ENCODE data around the gene FILIP1.

FILIP1 gene

DNA sequence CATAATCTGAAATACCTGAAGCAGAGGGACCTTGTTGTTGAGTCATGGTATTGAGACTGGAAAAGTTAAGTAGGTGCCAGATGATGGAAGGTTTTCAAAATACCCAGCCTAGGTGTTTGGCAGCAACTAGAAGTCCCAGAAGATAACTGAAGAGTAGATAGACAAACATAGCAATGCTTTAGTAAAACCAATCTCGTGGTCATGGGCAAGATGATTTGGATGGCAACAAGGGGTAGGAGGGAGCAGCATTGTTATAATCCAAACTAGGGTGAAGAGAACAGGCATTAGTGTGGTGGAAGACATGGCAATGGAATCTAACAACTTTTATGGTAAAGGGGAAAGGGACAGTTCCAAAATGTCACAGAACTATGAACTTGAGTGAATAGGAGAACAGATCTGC lies 2.3 kb downstream of the FILIP1 start:
- no peak for DNase-seq

DNA sequence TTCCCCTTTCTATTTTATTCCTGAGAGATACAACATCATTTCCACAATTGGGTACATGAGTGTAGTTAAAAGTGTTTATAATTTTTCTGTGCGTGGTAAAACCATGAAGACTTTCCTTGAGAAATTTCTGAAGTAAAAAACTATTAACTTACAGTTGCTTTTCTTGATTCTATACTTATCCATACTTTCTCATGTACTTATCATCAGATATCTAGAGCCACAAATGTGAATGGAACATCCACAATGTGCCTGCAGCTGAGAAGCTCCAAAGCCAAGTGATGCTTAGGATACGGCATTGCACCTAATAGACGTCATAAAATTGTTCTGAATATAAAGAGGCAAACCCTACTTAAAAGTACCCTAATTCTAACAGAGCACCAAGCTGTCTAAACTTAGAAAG lies 2.9 kb downstream of the FILIP1 start:
- no peak for DNase-seq

DNA sequence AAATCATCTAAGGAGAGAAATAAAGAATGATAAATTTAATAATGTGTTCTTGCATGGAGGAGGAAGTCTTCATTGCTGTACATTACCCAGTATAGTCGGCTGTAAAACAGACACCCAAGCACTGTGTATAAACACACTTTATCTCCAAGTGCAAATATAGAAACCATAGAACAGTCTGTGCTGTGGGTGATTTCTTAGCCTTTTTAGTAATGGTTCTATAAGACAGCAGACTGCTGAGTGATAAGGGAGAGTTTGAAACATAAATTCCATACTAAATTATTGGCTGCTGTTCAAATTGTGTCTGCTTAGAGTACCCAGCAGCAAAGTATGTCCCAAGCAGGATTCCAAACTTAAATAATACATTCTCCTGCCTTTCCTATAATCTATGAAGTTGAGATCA lies 4.6 kb downstream of the FILIP1 start:
- no peak for DNase-seq

DNA sequence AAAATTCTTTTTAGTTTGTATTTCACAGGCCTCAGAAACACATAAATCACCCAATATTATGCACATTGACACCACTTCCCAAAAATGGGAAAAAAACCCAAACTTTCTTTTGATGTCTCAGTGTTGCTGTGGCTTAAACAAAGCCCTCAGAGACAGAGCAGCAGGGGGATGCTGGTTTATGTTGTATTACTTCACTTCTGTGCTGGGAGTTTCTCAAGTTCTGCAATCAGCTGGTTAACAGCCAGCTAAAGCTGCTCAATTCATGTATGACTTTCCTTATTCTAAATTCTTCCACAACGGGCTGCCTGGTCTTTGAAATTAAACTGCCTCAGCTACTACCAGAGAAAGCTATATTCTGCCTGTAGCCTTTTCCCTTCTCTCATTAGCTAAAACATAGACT lies 5.6 kb downstream of the FILIP1 start:
- DNase-seq: no peak

DNA sequence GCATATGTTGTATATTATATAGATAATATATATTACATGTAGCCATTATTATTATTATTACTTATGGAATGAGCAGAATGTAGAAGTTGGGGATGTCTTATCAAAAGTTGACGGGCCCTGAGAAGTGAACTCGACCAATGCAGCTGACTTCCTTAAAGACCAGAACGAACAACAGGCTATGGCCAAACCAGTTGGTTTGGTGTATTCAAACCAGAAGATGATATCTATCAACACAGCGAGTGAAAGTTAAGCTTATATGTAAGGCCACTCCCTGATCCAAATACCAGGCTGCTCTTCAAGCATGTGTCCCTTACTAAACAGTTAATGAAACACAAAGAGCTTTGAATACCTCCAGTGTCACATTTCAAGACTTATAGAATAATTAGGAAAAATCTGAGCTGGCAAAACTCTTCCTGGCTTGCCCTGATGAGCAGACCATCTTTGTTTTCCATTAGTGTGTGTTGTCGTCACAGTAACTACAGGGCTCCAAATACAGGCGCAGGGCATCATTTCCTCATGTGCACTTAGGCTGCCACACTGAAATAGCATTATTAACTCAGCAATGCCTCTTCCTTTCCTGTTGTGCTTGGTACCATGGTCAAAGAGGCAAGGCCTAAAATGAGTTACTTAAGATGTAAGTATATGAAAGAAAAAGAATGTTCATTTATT lies 6.6 kb downstream of the FILIP1 start:
- no peak for DNase-seq

DNA sequence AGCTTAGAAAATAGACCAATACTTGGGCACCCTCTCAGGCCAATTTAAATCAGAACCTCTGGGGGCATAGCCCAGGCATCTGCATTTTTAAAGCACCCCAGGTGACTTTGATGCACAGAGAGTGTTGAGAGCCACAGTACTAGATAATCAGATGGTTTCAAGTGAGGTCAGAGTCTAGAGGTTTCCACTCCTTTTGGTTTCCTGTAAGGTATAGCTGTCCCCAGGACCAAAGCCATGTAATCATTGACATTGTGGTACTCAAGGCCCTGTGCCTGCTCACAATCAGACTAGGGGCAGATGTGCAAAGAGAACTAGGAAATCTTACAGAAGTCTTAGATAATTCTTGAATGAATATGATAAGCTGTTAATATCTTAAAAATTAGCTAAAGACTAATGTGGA lies 9.1 kb downstream of the FILIP1 start:
- DNase-seq: no peak

DNA sequence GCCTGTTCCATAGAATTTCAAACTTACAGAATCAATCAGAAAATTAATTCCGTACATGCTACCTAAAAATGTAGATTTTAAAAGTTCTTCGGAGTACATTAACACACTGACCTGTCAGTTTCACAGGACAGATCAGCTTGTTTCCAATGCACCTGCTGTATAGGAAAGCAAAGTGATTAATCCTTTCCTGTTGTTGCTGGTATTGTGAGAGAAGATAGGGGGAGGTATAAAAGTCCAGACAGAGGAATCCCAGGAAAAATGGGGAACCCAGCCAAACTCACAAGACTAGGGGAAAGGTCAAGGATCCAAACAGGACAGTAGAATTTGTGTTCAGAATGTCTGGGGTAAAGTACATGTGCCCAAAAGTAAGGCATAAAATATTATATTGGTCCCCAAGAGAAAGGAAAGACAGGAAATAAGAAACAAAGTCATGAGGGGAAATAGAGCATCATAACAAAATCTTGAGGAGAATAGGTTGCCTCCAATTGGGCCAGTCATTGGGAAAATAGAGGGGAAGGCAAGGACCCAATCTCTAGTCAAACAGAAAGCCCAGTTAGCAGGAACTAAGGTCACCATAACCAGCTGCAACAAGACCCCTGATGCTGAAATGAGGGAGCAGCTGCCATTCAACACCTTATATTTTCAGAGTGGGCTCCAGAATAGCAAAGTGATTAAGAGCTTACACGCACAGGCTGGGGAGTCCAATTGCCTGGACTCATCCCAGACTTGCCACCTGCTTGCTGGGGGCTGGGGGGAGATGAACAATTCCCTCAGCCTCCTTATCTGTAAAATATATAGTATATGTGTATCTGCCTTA lies 10.3 kb downstream of the FILIP1 start:
- DNase-seq: no peak

DNA sequence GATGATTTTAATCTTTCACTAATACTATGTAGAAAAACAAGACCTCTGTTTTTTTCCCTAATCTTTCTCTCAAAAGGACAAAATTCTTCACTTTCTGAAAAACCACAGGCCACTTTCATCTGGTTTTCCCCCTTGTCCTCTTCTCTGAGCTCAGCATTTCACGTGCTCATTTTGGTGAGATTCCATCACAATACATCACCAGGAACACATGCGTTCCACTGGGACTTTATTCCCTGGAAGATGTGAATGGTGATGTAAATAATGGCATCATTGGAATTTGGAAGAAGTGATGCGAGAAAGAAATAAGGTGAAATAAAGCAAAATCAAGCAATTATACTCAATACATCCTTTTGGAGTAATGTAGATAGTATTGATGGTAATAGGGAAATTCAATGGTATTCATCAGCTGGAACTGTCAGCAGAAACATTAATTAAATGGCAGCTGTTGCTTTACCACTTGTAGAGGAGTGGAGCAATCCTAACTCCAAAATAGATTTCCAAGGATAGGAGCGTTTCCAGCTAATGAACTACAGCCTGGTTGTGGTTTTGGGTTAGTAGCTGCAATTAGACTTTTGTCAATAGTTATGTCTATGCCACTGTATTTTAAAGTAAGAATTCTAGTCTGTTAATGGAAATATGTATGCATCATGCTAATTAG lies 11.5 kb downstream of the FILIP1 start:
- no peak for DNase-seq

DNA sequence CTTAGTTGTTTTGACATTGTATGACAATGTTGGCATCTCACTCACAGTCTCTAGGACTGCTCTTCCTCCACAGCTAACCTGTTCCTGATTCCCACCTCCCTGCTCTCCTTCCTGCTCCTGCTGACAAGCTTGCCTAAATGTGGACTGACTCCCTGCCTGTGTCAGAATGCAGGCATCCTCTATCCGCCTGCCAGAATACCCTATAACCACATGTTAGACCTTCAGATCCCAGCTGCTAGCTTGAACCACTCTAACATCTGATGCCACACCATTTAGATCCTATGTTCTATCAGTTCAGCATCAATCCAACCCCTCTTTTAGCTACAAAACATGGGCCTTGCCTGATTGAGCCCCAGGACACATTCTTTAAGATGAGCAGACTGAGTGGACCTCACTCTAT lies 12.2 kb downstream of the FILIP1 start:
- no peak for DNase-seq

DNA sequence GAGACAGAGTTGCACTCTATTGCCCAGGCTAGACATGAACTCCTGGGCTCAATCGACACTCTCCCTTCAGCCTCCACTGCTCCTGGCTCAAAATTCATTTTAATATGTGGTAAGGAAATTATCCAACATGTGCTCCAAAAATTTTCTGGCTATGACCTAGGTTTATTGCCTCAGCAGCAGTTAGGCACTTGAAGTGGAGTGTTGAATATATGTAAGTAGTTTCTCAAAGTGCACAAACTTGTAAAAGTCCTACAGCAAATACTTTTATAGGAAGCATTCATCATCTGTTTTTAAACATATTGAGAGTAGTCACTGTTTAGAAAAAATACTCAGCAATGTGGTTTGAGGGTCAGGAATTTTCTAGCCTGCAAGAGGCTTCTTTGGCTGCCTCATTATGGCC lies 13.2 kb downstream of the FILIP1 start:
- DNase-seq: no peak

DNA sequence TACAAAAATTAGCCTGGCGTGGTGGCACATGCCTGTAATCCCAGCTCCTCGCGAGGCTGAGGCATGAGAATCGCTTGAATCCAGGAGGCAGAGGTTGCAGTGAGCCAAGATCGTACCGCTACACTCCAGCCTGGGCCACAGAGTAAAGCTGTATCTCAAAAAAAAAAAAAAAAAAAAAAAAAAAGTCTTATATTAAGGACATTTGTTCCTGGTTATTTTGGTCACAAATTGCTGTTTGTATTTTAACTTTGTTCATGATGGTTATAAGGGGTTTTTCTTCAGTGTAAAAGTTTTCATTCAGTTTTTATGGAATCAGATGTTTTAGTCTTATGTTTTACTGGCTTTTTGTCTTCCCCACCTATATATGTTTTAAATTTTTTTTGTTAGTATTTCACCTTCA lies 13.9 kb downstream of the FILIP1 start:
- DNase-seq: no peak

DNA sequence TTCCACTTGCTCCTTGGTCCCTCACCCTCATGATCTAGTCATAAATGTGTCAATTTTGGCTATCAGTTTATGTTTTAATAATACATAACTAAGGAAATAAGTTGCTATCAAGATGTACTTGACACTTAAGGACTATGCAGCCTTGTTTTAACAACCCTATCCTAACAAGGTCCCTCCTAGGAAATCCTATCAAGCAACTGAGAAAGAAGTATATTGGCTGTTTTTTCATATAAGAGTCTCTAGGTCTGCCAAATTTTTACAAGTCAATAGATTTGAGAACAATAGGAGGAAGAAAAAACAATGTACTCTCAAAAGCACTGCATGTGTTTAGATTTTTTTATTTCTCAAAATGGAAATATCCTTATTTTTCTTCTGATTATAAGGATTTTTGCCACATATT lies 14.7 kb downstream of the FILIP1 start:
- no peak for DNase-seq

DNA sequence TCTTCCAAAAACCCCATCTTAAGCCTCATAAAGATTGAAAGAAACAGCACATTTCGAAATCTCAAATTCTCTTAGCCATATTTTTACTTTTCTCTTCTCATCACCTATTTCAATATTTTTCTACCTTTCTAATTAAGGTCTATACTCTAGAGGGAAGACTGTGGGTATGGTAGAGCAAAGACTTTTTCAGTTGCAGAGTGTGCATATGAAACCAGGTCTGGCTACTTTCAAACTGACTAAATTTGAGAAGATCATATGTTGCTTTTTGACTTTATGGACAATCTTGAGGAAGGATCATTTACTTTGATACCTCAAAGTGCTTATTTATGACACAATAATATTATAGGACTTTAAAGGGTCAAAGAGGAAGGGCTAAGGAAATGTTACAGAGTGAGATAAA lies 20.7 kb downstream of the FILIP1 start:
- no peak for DNase-seq

DNA sequence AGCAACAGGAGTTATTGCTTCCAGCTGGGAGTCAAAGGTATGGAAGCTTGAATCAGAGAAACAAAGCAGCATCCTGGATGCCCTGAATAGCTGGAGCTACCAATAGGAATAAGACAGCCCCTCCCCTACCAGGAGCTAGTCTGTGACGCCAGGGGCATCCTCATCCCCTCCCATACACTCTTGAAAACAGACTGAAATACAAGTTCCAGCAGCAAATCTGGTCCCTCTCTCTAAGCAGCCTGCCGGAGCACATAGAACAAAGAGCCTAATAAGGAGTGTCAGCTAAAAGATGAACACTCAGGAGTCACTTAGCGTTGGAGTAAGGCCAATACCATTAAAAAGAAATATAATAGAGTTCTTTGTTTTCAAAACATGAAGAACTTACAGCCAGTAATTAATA lies 25.6 kb downstream of the FILIP1 start:
- DNase-seq: no peak

DNA sequence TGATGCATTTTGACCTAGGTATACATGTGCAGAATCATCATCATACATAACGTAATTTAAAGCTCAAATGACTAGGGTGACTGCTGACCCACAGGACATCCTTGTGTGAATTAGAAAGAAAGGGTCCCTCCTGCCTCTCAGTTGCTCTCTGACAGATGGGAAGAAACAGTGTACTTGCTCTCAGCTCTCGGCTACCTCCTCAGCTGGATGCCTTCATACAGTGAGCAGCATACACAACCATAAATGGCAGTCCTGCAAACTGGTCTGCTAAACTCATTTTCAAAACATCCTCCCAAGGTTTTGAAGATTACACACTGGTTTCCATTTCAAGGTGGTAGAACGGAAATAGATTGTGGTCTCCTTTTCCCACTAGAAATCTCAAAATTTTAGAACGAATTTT lies 26.3 kb downstream of the FILIP1 start:
- DNase-seq: no peak

DNA sequence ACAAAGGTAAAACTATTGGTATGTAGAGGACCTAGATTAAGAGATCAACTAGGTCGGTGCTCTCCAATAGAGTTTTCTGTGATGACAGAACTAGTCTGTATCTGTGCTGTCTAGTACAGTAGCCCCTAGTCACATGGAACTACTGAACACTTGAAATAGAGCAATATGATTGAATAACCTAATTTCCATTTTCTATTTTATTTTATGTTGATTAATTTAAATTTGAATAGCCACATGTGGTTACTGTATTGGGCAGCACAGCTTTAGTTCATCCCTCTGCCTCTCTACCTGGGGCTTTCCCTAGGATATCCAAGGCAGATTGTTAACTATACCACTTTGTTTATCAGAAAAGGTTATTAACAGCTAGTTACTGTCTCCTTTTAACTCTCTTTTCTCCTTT lies 27.0 kb downstream of the FILIP1 start:
- no peak for DNase-seq

DNA sequence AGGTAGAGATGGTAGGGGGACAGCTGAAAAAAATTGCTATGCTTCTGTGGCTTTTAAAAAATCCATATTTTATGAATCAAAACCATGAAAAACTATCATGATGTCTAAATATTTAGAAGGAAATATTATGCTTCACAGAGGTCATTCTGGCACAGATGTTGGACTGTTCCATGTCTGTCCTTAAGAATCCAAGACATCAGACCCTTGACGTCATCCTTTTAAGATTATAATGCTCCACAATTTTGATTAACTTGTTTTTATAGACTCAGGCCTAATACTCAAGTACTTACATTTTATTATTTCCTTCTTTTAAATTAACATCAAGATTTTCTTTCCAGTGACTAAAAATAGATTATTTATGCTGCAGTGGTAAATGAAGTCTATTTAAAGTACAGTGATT lies 29.7 kb downstream of the FILIP1 start:
- DNase-seq: no peak

DNA sequence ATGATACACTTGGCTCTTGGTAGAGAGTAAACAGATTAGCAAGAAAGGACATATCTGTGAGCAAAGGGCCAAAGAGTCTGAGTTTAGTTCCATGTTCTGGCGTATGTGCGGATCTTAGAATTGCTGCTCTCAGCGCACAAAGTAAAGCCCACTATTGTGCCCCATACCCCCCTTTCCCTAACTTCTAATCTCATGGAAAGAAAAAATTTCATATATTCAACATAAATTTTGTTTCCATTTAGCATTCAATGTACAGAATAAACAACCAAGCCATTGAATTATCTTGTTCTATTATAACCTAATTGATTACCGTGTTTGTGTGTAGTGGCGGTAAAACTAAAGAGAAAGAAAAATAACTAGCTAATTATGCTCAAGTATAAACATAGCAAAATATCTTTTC lies 30.5 kb downstream of the FILIP1 start:
- DNase-seq: no peak

DNA sequence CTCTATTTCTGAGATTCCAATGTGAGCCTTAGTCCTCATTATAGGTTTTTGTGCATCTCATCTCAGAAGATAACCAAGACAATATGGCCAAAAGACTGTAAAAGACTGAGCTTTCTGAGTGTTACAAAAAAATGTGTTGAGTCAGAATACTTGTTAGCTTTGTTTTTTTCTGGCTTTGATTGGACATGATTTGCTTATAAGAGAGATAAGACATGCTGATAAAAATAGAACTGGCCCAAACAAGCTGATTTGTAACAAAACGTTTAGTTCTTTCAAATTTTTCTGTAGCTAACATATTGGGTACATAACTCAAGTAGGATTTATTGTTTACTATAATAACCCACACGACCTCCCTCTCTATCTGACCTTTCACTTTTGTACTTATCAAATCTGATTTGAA lies 32.9 kb downstream of the FILIP1 start:
- no peak for DNase-seq

DNA sequence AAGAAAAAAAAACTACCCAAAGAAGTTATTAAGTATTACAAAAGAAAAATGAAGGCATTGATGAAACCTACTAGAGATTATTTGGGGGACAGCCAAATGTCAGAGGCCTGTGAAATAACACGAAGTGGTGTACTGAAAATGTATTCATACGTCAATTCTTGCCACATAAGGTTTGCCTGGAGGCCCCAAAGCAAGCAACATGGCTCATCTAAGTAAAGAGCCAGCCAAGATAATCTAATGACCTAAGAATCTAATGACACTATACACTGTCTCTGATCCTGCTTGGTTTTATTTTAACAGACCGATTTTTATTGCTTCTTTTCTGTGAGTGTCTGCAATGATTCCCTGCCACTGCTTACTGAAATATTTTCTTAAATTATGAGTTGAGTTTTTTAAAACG lies 34.7 kb downstream of the FILIP1 start:
- DNase-seq: no peak

DNA sequence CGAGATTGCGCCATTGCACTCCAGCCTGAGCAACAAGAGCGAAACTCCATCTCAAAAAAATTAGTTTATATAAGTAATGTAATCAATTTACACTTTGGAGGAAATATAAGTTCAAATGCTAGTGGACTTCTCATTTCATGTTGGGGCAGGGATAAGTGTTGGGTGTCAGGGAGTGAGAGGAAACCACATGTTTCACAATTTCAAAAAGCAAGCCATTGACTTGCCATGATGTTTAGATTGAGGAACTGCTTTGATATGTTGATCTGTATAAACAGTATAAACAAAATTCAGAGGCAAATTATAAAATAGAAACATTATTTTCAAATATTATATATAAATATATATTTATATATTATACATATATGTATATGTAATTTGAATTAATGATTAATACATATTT lies 42.7 kb downstream of the FILIP1 start:
- DNase-seq: no peak

DNA sequence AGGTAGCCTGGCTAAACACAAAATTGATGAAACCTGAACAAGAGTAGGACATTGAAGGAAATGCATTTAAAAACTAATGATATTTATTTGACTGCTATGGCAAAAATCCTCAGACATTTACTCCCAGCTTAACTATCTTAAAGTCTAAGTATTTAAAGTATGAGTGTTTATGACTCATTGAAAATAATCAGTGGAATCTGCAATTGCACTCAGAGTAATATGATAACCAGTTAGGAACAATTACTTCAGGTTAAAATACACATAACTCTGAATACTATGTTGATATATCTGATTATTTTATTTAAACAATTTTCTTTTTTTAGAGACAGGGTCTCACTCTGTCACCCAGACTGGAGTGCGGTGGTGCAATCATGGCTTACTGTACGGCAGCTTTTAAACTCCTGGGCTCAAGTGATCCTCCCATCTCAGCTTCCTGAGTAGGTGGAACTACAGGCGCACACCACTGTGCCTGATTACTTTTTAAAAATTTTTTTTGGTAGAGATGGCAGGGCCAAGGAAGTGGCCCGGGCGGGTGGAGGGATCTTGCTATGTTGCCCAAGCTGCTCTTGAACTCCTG lies 43.9 kb downstream of the FILIP1 start:
- DNase-seq: no peak

DNA sequence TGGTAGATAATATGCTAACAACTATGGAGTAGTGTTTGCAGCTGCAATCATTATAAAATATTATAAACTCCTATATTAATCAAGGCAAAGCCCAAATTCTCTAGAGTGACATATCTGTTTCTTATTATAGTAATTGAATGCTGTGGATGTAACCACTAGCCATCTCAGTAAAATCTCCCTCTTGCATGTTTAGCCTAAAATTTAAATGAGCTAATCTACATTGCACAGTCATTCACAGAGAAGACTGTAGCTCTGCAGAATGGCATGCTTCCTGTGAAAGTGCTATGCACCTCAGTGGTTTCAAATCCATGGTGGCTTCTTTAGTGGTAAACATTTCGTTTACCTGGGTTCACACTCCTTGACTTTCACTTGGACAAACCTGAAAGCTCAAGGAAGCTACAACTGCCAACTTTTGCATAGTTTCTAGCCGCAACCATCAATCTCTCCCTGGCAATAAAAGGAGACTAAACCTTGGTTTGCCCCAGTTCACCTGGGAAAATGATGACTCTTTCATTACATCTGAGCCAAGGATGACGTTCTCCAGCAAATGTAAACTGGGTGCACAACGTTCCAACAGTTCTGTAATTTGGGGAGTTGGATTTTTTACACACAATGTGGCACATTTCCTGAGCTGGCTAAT lies 47.2 kb downstream of the FILIP1 start:
- no peak for DNase-seq

DNA sequence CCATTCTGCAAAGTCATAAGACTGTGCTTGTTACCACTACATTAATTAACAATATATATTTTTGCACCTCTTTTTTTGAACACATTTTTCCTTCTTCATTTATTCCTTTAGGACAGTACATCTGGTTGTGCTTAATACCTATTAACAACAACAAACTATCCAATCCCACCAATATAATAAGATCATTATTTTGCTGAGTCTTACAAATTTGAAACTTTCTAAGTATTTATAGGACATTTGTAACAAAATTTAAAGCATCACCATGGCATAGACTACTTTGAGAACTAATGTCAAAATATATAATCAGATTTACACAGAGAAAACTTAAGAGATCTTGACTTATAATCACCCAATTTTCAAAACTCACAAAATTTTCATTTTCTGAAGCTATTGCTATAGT lies 47.9 kb downstream of the FILIP1 start:
- no peak for DNase-seq
